Sigmoid colon (tissue), 4 donors: ENCODE measurements around the gene CDK13.

Source experiments
- POLR2A ChIP-seq, 2 donors: fragments of 450-650 bp; IDR thresholded peaks; one replicate each; pipeline ENCODE4 v1.6.1; 2016; ENCODE audit warnings: antibody characterized with exemption in 2 of 2, mild to moderate bottlenecking in 2 of 2, moderate library complexity in 2 of 2
- POLR2AphosphoS5 ChIP-seq, 4 donors: sonication (generic); formaldehyde crosslinking; IDR thresholded peaks; one replicate each; pipeline ENCODE4 v1.6.1; 2017; ENCODE audit warnings: antibody characterized with exemption in 4 of 4
- TF ChIP-seq, protein P1 (sequence below), 4 experiments: fragments of 450-650 bp in 3 of 4; fragments of 200-600 bp in 1 of 4; IDR thresholded peaks; one replicate each; pipeline ENCODE4 v1.5.1; 2016 to 2019; ENCODE audit warnings: antibody characterized with exemption in 4 of 4, mild to moderate bottlenecking in 3 of 4, moderate library complexity in 2 of 4

DNA sequence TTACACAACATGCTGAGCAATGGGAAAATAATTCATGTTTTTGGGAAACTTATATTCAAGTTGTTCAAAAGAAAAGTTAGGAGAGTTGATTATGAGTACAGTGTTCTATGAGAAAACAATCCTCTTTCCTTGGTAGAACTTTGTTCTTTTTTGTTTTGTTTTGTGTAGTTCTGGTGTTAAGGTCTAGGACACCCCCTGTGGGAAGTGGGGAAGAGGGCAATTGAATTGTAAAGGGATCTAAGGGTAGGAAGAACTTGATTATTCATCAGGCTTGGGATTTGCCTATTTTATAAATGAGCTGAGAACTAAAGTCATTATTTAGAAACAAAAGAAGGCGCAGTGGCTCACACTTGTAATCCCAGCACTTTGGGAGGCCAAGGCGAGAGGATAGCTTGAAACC lies 25.9 kb upstream of the CDK13 start:
- TF ChIP-seq, protein P1, sequence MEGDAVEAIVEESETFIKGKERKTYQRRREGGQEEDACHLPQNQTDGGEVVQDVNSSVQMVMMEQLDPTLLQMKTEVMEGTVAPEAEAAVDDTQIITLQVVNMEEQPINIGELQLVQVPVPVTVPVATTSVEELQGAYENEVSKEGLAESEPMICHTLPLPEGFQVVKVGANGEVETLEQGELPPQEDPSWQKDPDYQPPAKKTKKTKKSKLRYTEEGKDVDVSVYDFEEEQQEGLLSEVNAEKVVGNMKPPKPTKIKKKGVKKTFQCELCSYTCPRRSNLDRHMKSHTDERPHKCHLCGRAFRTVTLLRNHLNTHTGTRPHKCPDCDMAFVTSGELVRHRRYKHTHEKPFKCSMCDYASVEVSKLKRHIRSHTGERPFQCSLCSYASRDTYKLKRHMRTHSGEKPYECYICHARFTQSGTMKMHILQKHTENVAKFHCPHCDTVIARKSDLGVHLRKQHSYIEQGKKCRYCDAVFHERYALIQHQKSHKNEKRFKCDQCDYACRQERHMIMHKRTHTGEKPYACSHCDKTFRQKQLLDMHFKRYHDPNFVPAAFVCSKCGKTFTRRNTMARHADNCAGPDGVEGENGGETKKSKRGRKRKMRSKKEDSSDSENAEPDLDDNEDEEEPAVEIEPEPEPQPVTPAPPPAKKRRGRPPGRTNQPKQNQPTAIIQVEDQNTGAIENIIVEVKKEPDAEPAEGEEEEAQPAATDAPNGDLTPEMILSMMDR (IDR thresholded peaks at IDR 0.05): no peak
- no peak for TF ChIP-seq POLR2AphosphoS5 (IDR thresholded peaks at IDR 0.05)
- no peak for TF ChIP-seq POLR2A (IDR thresholded peaks at IDR 0.05)
